NCI-H2227 (cell line): ENCODE data around the gene UBR3.
"Not testable (repeated sequence)": the region's sequence is repeated elsewhere in the genome, so short reads cannot be mapped to it uniquely, and the experiment has no call there.

Experiments
- DNase-seq: peaks from one replicate; lab custom pipeline; 2025; ENCODE audit not compliant: unreplicated experiment; lab: John Stamatoyannopoulos, UW

The UBR3 gene

GRCh38 chr2:169822036-169822435, 5.2 kb upstream of the UBR3 start:
- DNase-seq: no peak

DNA sequence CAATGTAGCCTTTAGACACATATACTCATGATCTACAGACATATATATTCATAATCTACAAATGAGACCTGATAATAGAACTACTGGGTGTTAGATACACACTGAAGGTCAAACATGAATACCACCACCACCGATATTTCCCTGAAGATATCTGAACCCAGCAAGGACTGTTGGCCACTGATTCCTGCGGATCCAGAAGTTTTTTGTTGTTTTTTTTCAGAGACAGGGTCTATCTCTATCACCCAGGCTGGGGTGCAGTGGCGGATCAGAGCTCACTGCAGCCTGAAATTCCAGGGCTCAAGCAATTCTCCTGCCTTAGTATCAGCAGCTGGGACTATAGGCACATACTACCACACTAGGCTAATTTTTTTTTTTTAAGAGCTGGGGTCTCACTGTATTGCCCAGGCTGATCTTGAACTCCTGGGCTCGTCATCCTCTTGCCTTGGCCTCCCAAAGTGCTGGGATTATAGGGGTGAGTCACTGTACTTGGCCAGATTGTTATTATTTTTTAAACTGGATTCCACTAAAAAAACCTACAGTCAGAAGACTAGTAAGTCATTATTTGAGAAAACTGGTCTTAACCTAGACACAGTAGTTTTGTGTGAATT, 4.4 kb upstream of the UBR3 start:
- no peak for DNase-seq

DNA sequence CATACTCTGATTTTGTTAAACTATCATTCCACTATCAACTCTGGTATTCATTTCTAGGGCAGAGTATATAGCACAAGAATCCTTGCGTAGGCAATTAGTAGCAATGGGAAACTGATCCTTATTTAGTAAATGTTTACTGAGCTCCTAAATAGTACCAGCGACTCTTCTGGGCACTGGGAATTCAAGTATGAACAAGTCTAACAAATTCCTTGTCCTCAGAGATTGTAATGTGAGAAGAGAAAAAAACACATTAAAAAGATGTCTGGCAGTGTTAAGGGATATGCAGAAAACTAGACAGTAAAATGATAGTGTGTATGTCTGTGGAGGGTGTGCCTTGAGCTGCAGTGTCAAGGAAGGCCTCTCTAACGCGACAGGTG, 3.3 kb upstream of the UBR3 start:
- DNase-seq: no peak

DNA sequence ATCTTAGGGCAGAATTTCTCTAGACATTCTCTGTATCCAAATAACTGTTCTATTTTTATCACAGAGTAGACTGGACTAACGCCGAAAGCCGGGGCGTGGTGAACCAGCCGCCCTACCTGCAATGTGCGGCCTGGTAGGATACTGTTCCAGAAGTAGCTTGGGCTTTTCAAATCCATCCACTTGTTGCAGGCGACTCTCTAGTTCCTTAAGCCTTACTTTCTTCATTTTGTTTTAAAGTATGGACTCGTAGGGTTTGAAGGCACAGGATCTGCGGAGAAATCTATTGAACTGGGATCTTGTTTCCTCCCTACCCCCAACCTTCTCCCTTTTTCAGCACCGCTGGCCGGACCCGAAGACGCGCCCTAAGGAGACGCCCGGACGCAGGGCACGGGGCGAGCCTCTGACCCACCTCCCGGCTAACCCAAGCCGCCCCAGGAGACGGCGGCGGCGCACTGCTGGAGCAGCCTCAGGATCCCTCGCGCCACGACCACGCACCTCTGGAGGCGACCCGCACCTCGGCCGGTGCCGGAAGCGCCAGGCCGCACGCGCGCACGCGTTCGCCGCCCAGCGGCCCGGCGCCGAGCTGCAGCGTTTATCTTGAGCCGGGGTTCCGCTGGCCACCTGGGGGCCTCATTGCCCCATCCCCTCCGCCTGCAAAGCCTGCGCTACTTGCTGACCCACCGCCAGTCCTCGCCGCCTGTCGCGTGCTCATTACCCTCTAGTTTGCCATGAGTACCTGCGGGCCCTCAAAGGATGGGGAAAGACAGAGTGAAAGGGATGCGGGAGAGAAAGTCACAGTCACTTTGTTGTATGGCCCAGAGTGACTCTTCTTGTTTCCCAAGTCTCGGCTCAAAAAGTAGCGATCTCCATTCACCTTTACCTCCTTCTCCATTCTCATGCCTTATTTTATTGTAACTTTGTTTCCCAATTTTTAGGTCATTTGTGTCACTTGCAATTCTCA, 2.6 kb upstream of the UBR3 start, which contains the start of gene METTL5:
TSS of gene METTL5 (minus strand) at position 533 of the 961 bp plus-strand sequence. CDS start at position 225, 308 bp downstream.
- DNase-seq: peak; percentile 95

GRCh38 chr2:169828141-169828811, 1.0 kb downstream of the UBR3 start:
- peak; percentile 73 for DNase-seq

DNA sequence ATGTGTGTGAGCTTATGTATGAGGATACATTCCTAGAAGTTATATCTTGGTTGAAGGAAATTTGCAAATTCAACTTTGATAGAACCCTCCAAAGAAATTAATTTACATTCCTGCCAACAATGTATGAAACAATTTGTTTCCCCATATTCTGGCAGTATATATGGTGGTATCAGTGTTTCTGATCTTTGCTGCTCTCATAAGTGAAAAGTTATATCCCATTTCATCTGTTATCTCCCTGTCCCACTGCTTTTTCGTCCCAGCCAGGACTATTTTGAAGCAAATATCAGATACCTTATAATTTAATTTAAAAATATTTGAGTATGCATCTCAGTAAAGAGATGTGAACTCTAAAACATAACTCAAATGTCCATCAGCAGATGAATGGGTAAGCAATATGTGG, 7.1 kb downstream of the UBR3 start:
- DNase-seq: no peak

- DNase-seq: no peak
Observed at GRCh38 chr2:169838743-169839489, 11.7 kb downstream of the UBR3 start.

GRCh38 chr2:169839954-169840746, 12.9 kb downstream of the UBR3 start:
- no peak for DNase-seq

DNA sequence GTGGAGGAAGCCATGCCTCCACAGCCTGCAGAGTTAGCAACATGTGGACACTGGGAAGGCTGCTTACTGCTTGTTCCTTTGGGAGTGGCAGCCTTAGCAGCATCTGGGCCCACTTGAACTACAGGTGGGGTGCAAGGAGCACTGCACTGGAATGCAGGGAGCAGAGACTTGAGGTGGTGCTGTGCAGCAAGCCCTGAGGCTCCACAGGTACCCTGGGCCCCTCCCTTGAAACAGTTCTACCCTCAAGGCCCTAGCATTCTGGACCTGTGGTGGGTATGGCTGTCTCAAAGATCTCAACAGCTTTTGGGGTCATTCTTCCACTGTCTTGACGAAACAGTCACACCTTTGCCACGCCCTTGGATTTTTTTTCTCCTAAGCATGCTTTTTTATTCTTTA, 13.5 kb downstream of the UBR3 start:
- DNase-seq: no peak

- DNase-seq: not testable (repeated sequence)
Observed at GRCh38 chr2:169841625-169842024, 14.4 kb downstream of the UBR3 start.

GRCh38 chr2:169845016-169845415, 17.8 kb downstream of the UBR3 start:
- DNase-seq: no peak

GRCh38 chr2:169848959-169849693, 21.9 kb downstream of the UBR3 start:
- not testable (repeated sequence) for DNase-seq

DNA sequence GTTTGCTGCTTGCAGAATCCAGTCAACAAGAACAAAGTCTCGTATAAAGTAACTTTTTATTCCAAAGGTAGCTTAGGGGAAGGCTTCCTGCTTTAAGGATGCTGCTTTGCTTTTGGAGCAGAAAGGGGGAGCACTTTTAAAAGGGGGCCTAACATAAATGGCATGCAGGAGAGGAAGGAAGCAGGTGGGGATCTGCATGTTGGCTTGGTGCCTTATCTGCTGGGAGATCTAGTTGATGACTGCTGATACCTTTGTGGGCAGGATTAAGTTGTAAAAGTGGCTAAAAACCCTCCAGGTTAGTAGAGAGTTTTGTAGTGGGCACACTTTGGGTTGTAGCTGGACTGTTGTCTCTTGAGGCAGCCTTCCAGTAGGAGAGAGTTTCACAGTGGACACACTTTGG, 22.5 kb downstream of the UBR3 start:
- no peak for DNase-seq

- no peak for DNase-seq
Observed at GRCh38 chr2:169853041-169853668, 25.9 kb downstream of the UBR3 start.

GRCh38 chr2:169855281-169856258, 28.3 kb downstream of the UBR3 start:
- not testable (repeated sequence) for DNase-seq

- no peak for DNase-seq
Observed at GRCh38 chr2:169859423-169859822, 32.2 kb downstream of the UBR3 start.

DNA sequence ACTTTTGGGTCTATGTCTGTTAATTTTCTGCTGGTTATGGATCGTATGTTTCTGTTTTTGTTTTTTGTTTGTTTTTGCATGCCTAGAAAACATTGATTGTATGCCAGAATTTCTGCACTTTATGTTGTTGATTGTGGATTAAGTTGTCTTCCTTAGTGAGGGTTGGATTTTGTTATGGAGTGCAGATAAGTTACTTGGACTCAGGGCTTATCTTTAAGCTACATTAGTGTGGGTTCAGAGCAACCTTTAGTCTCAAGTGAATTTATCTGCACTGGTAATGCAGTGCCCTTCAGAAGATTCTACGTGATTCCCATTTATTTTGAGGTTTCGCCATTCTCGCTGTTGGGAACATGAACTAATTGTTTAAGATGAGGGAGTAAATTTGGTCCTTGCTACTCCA, 32.9 kb downstream of the UBR3 start:
- DNase-seq: no peak

- no peak for DNase-seq
Observed at GRCh38 chr2:169862816-169863215, 35.6 kb downstream of the UBR3 start.
